WI38 (cell line): ENCODE results near the gene LYSMD1.

Experiments
- H3K4me3 ChIP-seq: 2 replicates; pipeline ENCODE4 v1.5.1; 2011; ENCODE audit warnings: low read depth, mild to moderate bottlenecking, control low read depth, low read length
- TF ChIP-seq, protein P1 (sequence below): IDR thresholded peaks from 2 replicates; pipeline ENCODE4 v1.5.1; 2012; ENCODE audit warnings: low read depth, mild to moderate bottlenecking, control low read depth, low read length

Gene LYSMD1

DNA sequence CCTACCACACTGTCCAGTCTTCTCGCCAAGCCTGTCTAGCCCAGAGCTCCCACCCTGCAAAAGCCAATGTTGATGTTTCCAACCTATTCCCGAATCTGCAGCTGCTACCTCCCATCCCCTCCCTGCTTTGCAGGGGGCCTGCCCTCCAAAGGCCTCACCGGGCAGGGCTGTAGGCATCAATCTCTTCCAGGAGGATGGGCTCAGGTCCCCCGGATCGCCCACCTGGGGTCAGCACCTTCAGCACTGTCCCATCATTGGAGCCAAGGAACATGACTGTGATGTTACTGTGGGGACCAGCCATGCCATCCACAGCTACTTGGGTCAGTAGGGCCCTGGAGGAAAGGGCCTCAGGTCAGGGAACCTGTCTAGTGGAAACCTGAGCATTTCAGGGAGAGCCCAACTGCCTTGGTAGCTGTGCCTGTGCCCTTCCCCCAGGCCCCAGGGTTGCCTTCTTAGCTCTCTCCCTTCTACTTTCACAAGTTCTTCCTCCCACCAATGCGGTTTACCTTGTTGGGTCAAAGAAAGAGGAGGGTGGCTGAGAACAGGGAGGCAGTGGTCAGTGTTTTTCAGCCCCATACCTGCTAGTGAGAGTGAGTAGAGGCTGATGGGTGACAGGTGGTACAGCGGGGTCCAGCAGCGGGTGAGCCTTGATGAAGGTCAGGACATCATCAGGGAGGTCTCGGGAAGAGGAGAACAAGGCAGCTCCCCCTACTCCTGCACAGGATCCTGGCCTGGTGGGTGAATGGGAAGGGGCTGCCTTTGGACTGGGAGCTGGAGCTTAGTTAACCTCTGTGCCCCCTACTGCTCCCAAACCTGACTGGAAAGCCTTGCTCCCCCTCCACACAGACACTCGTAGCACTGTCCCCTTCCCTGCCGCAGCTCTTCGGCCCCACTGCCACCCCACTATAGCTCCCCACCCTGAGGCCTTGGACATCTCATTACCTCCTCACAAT is 30.0 kb downstream of the LYSMD1 start:
- TF ChIP-seq, protein P1, sequence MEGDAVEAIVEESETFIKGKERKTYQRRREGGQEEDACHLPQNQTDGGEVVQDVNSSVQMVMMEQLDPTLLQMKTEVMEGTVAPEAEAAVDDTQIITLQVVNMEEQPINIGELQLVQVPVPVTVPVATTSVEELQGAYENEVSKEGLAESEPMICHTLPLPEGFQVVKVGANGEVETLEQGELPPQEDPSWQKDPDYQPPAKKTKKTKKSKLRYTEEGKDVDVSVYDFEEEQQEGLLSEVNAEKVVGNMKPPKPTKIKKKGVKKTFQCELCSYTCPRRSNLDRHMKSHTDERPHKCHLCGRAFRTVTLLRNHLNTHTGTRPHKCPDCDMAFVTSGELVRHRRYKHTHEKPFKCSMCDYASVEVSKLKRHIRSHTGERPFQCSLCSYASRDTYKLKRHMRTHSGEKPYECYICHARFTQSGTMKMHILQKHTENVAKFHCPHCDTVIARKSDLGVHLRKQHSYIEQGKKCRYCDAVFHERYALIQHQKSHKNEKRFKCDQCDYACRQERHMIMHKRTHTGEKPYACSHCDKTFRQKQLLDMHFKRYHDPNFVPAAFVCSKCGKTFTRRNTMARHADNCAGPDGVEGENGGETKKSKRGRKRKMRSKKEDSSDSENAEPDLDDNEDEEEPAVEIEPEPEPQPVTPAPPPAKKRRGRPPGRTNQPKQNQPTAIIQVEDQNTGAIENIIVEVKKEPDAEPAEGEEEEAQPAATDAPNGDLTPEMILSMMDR = no peak
- H3K4me3 ChIP-seq = no peak overlapping the region

DNA sequence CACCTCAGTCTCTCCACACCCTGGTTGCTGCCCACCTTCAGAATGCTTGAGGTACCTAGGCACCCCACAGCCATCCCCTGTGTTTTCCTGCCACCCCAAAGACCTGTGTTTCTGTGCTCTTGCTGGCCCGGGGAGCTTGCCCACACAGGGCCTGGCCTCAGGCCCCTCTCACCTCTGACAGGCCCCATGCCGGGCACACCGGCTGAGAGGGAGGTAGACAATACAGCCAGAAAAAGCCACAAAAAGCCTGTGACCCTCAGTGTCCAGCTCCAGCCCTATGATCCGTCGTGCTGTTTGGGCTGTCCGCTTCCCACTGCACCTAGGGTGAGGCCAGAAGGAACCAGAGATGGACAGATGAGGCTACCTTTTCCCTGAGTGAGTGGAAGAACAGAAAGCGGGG is 30.7 kb downstream of the LYSMD1 start:
- TF ChIP-seq, protein P1 = no peak
- no peak overlapping the region for H3K4me3 ChIP-seq

DNA sequence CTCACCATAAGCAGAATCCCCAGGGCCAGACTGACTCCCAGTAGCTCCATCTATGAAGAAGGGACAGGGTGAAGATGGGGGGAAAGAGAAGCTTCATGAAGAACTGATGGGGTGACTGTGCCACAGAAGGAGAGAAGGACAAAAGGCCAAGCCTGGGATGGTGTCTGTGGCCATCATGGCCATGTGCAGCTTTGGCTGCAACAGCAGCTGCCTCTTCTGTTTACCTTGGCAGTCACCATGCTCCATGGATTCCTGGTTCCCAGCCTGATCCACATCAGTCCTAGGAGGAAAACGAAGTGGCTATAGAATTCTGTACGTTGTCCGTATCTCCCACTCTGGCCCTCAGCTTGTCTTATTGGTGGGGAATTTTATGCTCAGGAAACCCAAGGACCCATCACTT is 31.3 kb downstream of the LYSMD1 start:
- TF ChIP-seq, protein P1 = no peak

DNA sequence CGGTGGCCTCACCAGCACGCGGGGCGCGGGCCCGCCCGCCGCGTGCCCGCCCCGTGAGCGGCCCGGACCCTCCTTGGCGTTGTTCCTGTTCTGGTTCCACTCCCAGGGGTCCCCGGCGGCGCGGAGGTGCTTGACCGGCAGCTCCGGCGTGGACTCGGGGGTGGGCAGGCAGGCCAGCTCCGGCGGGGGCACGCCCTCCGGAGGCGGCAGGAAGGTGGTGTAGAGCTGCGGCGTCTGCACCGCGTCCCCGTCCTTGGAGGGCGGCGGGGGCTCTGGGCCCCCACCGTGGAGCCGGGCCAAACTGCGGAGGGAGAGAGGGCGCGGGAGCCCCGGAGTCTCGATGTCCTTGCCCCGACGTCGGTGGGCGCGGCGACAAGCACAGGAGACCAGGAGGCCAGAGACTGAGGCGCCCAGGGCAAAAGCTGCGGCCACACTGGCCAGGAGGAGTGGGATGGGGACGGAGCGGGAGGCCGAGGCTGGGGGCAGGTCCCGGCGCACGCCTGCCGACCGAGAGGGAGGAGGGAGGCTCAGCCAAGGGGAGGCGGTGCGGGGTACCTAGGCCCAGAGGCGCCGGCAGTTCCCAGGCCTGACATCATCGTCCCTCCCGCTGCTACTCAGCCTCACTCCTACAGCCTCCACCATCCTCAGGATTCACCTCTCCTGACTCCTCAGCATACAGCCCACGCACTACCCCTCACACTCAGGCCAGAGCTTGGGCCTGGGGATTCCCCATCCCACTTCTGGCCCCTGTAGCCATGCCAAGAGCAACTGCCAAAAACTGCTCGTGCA is 32.5 kb downstream of the LYSMD1 start:
- TF ChIP-seq, protein P1 = no peak
- H3K4me3 ChIP-seq = no peak overlapping the region

More for the DNA sequence above, 31.3 kb downstream of the LYSMD1 start:
- no peak overlapping the region for H3K4me3 ChIP-seq

DNA sequence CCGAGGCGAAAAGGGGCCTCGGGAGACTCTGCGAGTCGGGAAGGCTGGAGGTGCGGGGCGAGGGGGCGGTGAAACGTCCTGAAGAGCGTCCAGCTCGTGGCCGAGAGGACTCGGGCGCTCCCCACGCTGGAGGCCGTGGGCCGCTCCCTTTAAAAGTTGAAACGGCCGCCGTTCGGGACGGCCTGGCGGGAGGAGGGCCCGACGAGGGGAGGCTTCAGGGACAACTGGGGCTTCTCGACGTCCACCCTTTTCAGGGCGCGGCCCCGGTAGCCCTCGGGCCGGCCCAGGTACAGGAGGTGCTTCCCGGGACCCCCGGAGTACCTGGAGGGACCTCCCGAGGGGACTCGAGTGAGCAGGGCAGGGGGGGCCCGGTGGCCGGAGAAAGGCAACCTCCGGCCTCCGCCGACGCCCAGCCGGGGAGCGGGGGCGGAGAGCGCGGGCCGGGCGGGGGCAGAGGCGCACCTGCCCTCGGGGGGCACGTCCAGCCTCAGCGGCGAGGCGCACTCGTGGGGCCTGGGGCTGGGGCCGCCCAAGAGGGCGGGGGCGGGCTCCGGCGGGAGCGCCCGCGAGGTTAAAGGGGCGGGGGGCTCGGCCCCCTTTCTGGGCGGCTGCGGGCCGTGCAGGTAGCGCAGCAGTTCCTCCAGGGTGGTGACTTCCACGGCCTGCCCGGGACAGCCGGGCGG is 33.2 kb downstream of the LYSMD1 start:
- TF ChIP-seq, protein P1 = no peak
- H3K4me3 ChIP-seq = no peak overlapping the region

DNA sequence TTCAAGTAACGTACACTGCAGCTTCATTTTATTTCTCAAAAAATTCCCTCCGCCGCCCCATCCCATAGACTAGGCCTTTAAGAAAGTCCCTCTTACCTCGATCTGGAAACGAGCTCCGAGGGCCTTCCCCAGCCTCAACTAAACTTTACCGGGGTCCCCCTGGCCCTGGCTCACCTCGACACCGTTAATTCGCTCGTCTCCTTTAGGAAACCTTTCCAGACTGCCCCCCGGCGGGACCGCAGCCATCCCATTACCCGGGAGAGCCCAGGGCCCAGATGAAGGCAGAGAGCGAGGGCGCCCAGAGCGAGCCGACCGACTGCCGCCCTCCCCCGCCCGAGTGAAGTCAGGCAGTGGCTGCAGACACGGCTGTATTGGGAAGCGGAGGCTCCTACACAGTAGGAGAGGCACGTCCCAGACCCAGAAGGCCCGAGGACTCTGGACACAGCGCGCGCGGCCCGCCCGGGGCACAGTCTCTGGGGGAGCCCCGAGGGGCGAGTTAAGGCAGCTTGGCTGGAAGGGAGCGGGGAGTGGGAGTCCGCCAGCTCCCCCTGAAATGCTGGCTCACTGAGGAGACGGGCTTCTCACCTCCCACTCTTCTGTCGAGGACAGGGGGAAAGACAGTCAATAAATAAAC is 33.9 kb downstream of the LYSMD1 start:
- TF ChIP-seq, protein P1 = no peak
- no peak overlapping the region for H3K4me3 ChIP-seq
